SU-DHL-6 (cell line): ENCODE data around the gene NUDT13.

ENCODE experiments used
- EZH2phosphoT487 ChIP-seq: fragments of 200-600 bp; sonication (generic), shearing (Covaris generic); conservative IDR thresholded peaks from 2 replicates; pipeline ENCODE4 v1.6.1; 2018; ENCODE audit warnings: mild to moderate bottlenecking, antibody characterized with exemption, low read length, moderate library complexity, mixed read lengths
- TF ChIP-seq, protein P1 (sequence below): fragments of 200-600 bp; sonication (generic); IDR thresholded peaks from one replicate; pipeline ENCODE4 v1.5.1; 2017; ENCODE audit warnings: antibody characterized with exemption, mild to moderate bottlenecking, low read length, moderate library complexity; ENCODE audit not compliant: insufficient read depth, poor library complexity, severe bottlenecking

DNA sequence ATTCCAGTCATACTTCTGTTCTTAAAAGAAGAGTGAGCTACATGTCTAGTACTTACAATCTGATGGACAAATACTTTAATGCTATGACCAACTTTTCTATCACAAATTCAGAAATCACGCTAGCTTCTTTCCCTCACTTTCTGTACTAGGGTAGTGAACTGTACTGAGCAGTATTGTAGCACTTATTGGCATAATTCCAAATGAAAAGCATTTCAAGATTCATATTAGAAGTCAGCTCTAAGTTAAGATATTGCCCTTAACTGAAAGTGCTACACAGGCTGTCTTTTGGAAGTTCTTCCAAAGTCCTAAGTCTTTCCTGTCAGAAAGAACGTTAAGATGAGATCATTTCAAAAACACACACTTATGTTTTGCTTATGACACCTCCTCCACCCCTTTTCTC lies 27.0 kb upstream of the NUDT13 start:
- TF ChIP-seq, protein P1, sequence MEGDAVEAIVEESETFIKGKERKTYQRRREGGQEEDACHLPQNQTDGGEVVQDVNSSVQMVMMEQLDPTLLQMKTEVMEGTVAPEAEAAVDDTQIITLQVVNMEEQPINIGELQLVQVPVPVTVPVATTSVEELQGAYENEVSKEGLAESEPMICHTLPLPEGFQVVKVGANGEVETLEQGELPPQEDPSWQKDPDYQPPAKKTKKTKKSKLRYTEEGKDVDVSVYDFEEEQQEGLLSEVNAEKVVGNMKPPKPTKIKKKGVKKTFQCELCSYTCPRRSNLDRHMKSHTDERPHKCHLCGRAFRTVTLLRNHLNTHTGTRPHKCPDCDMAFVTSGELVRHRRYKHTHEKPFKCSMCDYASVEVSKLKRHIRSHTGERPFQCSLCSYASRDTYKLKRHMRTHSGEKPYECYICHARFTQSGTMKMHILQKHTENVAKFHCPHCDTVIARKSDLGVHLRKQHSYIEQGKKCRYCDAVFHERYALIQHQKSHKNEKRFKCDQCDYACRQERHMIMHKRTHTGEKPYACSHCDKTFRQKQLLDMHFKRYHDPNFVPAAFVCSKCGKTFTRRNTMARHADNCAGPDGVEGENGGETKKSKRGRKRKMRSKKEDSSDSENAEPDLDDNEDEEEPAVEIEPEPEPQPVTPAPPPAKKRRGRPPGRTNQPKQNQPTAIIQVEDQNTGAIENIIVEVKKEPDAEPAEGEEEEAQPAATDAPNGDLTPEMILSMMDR: no peak
- TF ChIP-seq EZH2phosphoT487: no peak
